K562 (cell line): ENCODE results near the gene CTXN1. TPM values are rescaled to one million over a fixed set of nuclear protein-coding genes. Genes with fewer than 3 reads are reported as not detected.
A peak's percentile ranks its signal among the peaks of the same experiment; 100 is the strongest.

Experiments used
- BRF1 ChIP-seq: IDR thresholded peaks from 3 replicates; pipeline ENCODE4 v1.6.1; 2011; ENCODE audit warnings: borderline replicate concordance, mild to moderate bottlenecking; ENCODE audit not compliant: insufficient read length; ENCODE audit errors: extremely low read depth
- EHMT2 ChIP-seq: fragments of 450-650 bp; IDR thresholded peaks from 2 replicates; pipeline ENCODE4 v1.6.1; 2018; ENCODE audit warnings: antibody characterized with exemption
- L3MBTL2 ChIP-seq: fragments of 450-650 bp; IDR thresholded peaks from 2 replicates; pipeline ENCODE4 v1.6.1; 2016; ENCODE audit warnings: mild to moderate bottlenecking, moderate library complexity
- PHF20 ChIP-seq: fragments of 450-650 bp; IDR thresholded peaks from 2 replicates; pipeline ENCODE4 v1.6.1; 2018; ENCODE audit not compliant: partially characterized antibody
- polyA plus RNA-seq, 8 experiments: library from polyadenylated mRNA; depleted of rRNA in 4 of 8; stranded (reverse) in 5 of 8; unstranded in 3 of 8; fragments of >200 nt; fragmentation: Nextera tagmentation in 2 of 8; fragmentation: Illumina TruSeq in 1 of 8; extraction: Ambion mirVana in 2 of 8; extraction: Trizol in 1 of 8; gene quantifications; 2 replicates each; pipeline versions ENCODE4 v1.2.1 to v1.2.3, GENCODE V29; 2011 to 2014; ENCODE audit warnings: inconsistent platforms in 1 of 8, missing spikeins in 1 of 8
- total RNA-seq, 7 experiments: library from RNA; depleted of rRNA in 6 of 7; stranded (reverse); fragments of >200 nt in 6 of 7; fragmentation: Illumina TruSeq in 2 of 7; extraction: Trizol in 2 of 7; gene quantifications; 2 replicates each; pipeline versions ENCODE4 v1.2.1 to v1.2.3, GENCODE V29; 2011 to 2021; ENCODE audit warnings: low replicate concordance in 1 of 7
- TF ChIP-seq, protein P1 (sequence below): fragments of 200-600 bp; sonication (generic); IDR thresholded peaks from one replicate; pipeline ENCODE4 v1.6.1; 2012; ENCODE audit warnings: mild to moderate bottlenecking, low read depth, low read length, inconsistent platforms
- TF ChIP-seq, protein P2 (sequence below): fragments of 450-650 bp; formaldehyde crosslinking; IDR thresholded peaks from 2 replicates; pipeline ENCODE4 v1.4.0; 2022; ENCODE audit warnings: missing genetic modification characterization
- TF ChIP-seq, protein P3 (sequence below): fragments of 250-450 bp; sonication (Bioruptor Pico); IDR thresholded peaks from 2 replicates; pipeline ENCODE4 v1.8.0; 2021; ENCODE audit warnings: borderline replicate concordance, mild to moderate bottlenecking, moderate library complexity; ENCODE audit not compliant: poor library complexity, severe bottlenecking
- TF ChIP-seq, protein P4 (sequence below): sonication (generic); formaldehyde crosslinking; IDR thresholded peaks from 2 replicates; pipeline ENCODE4 v1.8.1; 2023; ENCODE audit warnings: mild to moderate bottlenecking, missing genetic modification reagents
- TF ChIP-seq, protein P5 (sequence below): fragments of 450-650 bp; formaldehyde crosslinking; IDR thresholded peaks from 2 replicates; pipeline ENCODE4 v1.4.0; 2020; ENCODE audit warnings: mild to moderate bottlenecking, moderate library complexity

The CTXN1 gene
- total and polyA plus RNA-seq, 9 of the 15 experiments (the other 6 are each of a cell fraction or from before 2014, with no cell fraction given): 0.15 to 37.4 (median 1.8) TPM; not detected in 2

DNA sequence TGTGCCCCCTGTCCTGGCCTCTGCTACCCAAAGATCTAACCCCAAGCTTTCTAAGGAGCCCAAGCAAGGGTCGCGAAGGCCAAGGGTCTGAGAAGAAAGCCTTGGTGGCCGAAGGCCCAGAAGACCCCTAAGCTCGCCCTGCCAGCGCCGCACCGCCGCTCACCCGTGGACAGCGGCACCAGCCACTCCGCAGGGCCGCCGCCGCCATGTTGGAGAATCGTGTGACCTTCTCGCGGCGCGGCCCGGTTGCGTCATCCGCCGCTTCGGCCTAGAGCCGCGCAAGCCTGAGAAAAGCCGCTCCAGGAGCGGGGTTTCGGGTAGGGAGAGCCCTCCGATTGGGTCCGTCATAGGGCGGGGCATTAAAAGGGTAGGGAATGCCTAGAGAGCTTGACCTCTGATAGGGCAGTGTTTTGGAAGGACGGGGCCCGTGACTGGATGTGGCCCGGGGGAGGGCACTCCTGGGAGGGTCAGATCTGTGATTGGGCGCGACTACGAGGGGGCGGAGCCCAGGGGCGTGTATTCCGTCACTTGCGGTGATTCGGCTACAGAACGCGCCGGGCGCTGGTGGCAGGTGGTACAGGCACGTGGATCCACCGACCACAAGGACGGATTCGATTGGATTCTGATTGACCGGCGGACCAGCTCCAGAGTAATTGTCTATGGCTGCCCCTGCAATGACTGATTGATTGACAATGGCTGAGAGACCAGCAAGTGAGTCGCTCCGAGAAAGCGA is 17.7 kb upstream of the CTXN1 start, which contains the start of gene TIMM44 (continued):
- TF ChIP-seq, protein P1, sequence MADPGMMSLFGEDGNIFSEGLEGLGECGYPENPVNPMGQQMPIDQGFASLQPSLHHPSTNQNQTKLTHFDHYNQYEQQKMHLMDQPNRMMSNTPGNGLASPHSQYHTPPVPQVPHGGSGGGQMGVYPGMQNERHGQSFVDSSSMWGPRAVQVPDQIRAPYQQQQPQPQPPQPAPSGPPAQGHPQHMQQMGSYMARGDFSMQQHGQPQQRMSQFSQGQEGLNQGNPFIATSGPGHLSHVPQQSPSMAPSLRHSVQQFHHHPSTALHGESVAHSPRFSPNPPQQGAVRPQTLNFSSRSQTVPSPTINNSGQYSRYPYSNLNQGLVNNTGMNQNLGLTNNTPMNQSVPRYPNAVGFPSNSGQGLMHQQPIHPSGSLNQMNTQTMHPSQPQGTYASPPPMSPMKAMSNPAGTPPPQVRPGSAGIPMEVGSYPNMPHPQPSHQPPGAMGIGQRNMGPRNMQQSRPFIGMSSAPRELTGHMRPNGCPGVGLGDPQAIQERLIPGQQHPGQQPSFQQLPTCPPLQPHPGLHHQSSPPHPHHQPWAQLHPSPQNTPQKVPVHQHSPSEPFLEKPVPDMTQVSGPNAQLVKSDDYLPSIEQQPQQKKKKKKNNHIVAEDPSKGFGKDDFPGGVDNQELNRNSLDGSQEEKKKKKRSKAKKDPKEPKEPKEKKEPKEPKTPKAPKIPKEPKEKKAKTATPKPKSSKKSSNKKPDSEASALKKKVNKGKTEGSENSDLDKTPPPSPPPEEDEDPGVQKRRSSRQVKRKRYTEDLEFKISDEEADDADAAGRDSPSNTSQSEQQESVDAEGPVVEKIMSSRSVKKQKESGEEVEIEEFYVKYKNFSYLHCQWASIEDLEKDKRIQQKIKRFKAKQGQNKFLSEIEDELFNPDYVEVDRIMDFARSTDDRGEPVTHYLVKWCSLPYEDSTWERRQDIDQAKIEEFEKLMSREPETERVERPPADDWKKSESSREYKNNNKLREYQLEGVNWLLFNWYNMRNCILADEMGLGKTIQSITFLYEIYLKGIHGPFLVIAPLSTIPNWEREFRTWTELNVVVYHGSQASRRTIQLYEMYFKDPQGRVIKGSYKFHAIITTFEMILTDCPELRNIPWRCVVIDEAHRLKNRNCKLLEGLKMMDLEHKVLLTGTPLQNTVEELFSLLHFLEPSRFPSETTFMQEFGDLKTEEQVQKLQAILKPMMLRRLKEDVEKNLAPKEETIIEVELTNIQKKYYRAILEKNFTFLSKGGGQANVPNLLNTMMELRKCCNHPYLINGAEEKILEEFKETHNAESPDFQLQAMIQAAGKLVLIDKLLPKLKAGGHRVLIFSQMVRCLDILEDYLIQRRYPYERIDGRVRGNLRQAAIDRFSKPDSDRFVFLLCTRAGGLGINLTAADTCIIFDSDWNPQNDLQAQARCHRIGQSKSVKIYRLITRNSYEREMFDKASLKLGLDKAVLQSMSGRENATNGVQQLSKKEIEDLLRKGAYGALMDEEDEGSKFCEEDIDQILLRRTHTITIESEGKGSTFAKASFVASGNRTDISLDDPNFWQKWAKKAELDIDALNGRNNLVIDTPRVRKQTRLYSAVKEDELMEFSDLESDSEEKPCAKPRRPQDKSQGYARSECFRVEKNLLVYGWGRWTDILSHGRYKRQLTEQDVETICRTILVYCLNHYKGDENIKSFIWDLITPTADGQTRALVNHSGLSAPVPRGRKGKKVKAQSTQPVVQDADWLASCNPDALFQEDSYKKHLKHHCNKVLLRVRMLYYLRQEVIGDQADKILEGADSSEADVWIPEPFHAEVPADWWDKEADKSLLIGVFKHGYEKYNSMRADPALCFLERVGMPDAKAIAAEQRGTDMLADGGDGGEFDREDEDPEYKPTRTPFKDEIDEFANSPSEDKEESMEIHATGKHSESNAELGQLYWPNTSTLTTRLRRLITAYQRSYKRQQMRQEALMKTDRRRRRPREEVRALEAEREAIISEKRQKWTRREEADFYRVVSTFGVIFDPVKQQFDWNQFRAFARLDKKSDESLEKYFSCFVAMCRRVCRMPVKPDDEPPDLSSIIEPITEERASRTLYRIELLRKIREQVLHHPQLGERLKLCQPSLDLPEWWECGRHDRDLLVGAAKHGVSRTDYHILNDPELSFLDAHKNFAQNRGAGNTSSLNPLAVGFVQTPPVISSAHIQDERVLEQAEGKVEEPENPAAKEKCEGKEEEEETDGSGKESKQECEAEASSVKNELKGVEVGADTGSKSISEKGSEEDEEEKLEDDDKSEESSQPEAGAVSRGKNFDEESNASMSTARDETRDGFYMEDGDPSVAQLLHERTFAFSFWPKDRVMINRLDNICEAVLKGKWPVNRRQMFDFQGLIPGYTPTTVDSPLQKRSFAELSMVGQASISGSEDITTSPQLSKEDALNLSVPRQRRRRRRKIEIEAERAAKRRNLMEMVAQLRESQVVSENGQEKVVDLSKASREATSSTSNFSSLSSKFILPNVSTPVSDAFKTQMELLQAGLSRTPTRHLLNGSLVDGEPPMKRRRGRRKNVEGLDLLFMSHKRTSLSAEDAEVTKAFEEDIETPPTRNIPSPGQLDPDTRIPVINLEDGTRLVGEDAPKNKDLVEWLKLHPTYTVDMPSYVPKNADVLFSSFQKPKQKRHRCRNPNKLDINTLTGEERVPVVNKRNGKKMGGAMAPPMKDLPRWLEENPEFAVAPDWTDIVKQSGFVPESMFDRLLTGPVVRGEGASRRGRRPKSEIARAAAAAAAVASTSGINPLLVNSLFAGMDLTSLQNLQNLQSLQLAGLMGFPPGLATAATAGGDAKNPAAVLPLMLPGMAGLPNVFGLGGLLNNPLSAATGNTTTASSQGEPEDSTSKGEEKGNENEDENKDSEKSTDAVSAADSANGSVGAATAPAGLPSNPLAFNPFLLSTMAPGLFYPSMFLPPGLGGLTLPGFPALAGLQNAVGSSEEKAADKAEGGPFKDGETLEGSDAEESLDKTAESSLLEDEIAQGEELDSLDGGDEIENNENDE: no peak
- TF ChIP-seq EHMT2 (no peak), PHF20 (peak; percentile 91), BRF1 (no peak), L3MBTL2 (peak; percentile 92)
- TF ChIP-seq, protein P2, sequence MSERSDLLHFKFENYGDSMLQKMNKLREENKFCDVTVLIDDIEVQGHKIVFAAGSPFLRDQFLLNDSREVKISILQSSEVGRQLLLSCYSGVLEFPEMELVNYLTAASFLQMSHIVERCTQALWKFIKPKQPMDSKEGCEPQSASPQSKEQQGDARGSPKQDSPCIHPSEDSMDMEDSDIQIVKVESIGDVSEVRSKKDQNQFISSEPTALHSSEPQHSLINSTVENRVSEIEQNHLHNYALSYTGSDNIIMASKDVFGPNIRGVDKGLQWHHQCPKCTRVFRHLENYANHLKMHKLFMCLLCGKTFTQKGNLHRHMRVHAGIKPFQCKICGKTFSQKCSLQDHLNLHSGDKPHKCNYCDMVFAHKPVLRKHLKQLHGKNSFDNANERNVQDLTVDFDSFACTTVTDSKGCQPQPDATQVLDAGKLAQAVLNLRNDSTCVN (CRISPR knock-in tag): no peak
- TF ChIP-seq, protein P3, sequence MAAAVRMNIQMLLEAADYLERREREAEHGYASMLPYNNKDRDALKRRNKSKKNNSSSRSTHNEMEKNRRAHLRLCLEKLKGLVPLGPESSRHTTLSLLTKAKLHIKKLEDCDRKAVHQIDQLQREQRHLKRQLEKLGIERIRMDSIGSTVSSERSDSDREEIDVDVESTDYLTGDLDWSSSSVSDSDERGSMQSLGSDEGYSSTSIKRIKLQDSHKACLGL (CRISPR knock-in tag): peak; percentile 90
- TF ChIP-seq, protein P4, sequence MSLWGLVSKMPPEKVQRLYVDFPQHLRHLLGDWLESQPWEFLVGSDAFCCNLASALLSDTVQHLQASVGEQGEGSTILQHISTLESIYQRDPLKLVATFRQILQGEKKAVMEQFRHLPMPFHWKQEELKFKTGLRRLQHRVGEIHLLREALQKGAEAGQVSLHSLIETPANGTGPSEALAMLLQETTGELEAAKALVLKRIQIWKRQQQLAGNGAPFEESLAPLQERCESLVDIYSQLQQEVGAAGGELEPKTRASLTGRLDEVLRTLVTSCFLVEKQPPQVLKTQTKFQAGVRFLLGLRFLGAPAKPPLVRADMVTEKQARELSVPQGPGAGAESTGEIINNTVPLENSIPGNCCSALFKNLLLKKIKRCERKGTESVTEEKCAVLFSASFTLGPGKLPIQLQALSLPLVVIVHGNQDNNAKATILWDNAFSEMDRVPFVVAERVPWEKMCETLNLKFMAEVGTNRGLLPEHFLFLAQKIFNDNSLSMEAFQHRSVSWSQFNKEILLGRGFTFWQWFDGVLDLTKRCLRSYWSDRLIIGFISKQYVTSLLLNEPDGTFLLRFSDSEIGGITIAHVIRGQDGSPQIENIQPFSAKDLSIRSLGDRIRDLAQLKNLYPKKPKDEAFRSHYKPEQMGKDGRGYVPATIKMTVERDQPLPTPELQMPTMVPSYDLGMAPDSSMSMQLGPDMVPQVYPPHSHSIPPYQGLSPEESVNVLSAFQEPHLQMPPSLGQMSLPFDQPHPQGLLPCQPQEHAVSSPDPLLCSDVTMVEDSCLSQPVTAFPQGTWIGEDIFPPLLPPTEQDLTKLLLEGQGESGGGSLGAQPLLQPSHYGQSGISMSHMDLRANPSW (CRISPR knock-in tag): peak; percentile 73; the same call in 1 of the 2 replicates
- TF ChIP-seq, protein P5, sequence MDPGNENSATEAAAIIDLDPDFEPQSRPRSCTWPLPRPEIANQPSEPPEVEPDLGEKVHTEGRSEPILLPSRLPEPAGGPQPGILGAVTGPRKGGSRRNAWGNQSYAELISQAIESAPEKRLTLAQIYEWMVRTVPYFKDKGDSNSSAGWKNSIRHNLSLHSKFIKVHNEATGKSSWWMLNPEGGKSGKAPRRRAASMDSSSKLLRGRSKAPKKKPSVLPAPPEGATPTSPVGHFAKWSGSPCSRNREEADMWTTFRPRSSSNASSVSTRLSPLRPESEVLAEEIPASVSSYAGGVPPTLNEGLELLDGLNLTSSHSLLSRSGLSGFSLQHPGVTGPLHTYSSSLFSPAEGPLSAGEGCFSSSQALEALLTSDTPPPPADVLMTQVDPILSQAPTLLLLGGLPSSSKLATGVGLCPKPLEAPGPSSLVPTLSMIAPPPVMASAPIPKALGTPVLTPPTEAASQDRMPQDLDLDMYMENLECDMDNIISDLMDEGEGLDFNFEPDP (CRISPR knock-in tag): no peak; the same call in 1 of the 2 replicates
